Measurements from ENCODE around the gene AXIN1.
"Not testable (repeated sequence)": the region's sequence is repeated elsewhere in the genome, so short reads cannot be mapped to it uniquely, and the experiment has no call there.

AXIN1 gene

DNA sequence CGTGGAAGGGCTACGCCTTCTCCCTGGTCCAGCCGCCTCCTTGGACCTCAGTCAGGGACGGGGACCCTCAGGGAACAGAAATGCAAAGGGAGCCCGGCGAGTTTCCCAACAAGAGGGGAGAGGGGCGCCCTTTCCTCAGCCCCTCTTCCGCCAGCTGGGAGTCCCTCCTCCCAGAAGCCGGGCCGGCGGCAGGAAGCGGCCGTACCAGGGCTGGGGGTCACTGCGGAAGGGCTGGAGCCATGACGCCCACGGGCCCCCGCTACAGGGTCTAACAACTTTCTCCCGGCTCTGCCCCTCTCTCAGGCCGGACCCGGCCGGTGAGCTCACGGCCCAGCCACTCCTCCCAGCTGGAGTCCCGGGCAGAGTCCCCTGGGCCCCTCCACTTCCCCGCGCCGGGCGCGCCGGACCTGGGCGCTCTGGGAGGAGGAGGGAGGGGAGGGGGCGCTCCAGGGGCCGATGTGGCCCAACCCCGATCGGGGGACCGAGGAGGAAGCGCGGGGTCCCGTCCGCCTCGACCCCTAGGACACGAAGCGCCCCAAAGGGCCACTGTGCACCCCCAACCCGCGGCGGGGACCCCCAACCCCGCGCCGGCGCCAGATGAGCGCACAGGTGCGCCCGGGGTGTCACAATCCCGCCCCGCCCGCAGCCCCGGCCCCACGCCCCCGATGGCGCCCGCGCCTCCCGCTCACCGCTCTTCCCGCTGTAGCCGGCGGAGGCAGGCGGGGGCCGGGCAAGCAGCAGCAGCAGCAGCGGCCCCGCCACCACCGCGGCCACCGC, 28.7 kb upstream of the AXIN1 start:
- peak; percentile 27 for DNase-seq

DNA sequence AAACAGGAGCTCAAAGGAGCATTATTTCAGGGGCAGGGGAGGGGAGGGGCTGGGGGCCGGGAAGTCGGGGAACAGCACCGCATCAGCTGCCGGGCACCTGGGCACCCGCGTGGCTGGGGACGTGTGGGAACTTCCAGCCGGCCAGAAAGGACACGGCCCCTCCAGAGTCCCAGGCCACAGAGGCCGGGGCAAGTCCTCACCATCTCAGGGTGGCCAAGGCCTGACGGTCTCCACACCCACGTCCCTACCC, 28.2 kb upstream of the AXIN1 start:
- DNase-seq, result peak; percentile 15

DNA sequence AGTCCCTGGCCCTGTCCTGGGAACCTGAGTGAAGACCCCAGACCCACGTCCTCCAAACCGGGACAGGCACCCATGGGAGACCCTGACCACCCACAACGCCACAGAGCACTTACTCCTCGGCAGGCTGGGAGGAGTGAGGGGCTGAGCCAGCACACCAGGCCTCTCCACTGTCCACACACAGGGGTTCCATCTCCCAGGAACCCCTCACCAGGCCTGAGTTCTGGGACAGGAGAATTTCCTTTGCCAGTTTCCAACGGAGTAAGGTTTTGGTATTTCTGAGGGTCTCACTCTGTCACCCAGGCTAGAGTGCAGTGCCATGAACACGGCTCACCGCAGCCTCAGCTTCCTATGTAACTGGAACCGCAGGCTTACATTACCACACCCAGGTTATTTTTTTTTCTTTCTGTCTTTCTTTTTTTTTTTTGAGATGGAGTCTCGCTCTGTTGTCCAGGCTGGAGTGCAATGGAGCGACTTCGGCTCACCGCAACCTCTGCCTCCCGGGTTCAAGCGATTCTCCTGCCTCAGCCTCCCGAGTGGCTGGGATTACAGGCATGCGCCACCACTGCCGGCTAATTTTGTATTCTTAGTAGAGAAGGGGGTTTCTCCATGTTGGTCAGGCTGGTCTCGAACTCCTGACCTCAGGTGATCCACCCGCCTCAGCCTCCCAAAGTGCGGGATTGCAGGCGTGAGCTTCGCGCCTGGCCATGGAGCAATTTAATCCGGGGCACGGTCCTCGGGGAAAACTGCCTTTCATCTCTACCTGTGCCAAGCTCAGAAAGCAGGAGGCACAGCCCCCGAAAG, 27.6 kb upstream of the AXIN1 start:
- no peak for DNase-seq

DNA sequence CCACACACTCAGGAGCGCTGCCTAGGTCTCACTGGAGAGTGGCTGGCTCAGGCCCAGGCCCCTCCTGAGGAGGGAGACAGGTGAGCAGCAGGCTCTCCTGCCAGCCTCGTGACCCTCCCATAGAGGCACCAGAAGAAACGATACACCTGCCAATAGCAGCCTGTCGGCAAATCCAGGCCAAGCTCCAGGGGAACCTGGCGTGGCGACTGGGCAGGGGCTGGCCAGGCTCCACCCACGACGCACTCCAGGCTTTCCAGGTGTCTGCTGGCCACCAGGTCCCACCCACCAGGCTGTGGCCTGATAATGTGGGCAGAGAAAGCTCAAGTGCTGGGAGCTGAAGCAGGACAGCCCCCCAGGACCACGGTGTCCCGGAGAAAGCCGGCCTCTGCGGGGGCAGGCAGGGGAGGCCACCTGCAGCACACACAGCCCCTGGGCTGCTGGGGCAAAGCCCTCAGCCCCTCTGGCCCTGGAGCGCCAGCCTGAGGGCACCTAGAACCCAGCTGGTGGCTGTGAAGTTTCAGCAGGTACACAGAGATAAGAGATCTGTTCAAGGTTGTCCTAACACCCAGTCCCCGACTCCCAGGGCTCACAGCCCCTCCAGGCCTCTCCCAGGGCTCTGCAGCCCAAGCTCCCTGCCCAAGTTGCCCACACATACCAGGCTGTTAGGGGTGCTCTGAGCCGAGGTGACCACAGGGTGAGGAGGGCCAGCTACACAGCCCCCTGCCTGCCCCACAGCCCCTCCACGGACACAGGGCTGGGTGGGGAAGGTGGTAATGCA, 26.8 kb upstream of the AXIN1 start:
- DNase-seq, result no peak

DNA sequence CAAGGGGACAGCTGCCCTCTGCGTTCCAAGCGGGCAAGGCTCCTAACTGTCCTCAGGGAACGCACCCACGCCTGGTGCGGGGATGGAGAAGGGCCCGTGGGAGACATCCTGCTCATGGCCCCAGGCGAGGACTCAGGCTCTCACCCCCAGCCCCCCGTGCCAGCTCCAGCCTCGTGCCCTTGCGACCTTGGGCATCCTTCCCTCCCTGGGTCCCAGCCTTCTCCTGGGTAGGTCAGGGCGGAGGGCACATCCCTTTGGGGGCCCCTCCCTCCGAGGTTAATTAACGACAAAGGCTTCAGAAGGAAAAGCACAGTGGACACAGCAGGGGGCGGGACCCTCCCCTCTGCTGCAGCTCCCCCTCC, 26.3 kb upstream of the AXIN1 start:
- DNase-seq, result no peak

DNA sequence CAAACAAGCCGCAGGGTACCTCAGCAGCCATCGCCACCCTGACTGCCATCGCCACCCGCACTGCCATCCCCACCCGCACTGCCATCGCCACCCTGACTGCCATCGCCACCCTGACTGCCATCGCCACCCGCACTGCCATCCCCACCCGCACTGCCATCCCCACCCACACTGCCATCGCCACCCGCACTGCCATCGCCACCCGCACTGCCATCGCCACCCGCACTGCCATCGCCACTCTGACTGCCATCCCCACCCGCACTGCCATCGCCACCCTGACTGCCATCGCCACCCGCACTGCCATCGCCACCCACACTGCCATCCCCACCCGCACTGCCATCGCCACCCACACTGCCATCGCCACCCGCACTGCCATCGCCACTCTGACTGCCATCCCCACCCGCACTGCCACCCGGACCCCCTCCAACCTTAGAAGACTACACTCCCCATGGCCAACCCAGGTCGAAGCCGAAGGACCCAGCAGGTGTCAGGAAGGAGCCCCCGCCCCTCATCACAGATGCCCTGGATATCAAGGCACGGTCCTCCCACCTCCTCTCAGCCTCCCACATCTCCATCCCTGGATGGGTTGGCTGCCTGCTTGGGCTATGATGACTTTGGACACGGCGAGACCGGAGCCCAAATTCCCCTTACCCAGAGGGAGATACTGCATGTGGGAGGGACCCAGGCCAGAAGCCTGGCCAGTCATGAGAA, 25.7 kb upstream of the AXIN1 start:
- DNase-seq, result not testable (repeated sequence)

DNA sequence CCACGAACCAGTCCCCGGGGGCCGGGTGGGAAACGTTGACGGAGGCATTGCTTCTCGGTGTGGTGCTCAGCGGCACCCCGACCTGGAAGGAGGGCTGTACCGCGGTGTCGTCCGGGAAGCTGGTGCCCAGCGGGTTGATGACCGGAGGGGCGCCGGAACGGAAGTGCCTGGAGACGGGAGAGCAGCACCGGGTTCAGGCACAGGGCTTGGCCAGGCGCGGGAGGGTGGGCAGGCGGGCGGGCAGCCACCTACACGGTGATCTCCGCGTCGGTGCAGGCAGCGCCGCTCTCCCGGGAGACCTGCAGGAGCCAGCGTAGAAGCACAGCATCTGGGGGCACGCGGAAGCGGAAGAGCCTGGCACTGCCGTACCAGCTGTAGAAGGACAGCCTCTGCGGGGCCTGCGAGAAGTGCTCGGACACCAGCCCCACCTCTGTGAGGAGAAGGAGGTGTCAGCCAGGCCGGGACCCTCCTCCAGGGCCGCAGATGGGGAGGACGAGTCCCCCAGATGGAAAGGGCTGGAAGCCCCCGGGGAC, 25.0 kb upstream of the AXIN1 start:
- DNase-seq, result no peak

DNA sequence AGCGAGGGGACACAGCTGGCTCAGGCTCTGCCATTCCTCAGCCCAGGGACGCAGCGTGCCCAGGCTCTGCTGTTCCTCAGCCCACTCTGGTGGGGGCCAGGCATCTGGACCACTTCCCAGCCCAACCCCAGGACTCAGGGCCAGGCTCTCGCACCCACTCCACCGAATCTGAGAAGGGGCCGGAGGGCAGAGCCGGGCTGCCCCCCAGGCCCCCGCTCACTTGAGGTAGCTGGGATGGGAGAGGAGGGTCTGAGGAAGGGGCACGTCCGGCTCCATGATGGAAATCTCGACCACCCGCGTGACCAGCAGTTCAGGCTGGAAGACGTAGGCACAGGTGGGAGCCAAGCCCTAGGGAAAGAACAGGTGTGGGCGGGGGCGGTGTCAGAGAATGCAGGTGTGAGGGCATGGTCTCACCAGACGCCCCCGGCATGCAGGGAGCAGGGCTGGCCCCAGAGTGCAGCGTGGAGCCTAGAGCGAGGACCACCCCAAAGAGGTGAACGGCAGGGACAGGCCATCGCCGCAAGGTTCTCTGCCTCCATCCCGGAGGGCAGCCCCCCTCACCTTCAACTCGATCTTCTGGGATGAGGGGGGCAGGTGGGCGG, 24.4 kb upstream of the AXIN1 start:
- DNase-seq, result no peak

DNA sequence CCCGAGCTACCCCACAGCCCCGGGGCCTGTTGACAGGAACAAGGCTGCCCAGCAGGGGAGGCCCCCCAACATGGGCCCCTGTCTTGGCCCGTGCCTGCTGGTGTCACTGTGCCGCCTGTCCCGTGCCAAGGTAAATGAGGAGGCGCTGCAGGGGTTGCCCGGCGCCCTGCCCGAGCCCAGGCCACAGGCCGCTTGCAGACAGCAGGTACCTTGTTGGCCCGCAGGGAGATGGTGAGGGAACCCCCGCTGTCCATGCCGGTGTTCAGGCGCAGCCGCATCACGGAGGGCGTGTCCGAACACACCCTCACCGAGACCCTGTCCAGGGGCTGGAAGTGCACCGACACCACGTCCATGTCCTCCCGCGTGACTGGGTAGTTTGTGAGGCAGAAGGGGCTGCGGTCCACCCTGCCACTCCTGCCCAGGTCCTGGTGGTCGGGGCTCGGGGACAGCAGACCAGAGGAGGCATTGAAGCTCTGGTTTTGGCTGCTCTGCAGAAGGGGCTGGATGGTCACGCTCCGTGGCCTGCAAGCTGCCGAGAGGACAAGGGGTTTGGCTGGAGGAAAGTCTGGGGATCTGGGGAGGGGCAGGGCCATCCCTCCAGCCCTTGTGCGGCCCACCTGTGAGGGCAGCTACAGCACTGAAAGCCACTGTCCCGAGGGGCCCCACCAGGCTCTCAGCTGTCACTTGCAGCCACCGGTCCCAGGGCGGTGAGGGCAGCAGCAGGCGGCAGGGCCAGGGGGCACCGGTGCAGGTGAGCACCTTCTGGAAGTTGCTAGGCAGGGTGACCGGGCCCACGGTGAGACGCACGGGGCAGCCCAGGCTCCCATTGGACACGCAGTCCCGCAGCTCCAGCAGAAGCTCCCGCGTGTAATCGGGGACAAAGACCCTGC, 23.6 kb upstream of the AXIN1 start:
- DNase-seq, result no peak

DNA sequence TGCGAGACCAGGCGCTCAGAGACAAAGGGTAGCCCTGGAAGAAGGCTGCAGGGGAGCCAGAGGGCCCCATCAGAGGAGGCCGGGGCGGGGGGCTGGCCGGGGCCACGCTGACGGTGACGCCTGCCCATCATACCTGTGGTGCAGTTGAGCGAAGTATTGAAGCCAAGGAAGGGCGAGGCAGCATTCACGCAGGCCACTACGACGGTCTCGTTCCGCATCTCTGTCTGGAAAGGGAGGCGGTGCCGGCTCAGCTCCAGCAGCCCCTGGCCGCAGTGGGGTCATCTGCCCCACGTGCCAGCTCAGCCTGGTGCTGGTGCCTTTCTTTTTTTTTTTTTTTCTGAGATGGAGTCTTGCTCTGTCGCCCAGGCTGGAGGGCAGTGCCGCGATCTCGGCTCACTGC, 22.7 kb upstream of the AXIN1 start:
- DNase-seq, result no peak

DNA sequence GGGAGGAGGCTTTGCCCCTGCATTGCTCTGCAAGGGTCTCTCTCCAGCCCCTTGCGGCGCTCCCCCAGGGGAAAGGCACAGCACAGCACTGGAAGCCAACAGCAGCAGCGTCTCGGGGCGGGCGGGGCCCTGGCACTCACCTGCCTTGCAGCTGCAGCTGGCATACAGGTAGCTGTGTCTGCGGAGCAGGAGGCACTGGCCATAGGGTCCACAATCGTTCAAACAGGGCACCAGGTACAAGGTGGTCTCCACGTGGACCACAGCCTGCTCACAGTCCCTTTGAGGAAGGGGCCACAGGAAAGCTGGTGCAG, 22.0 kb upstream of the AXIN1 start:
- no peak for DNase-seq

DNA sequence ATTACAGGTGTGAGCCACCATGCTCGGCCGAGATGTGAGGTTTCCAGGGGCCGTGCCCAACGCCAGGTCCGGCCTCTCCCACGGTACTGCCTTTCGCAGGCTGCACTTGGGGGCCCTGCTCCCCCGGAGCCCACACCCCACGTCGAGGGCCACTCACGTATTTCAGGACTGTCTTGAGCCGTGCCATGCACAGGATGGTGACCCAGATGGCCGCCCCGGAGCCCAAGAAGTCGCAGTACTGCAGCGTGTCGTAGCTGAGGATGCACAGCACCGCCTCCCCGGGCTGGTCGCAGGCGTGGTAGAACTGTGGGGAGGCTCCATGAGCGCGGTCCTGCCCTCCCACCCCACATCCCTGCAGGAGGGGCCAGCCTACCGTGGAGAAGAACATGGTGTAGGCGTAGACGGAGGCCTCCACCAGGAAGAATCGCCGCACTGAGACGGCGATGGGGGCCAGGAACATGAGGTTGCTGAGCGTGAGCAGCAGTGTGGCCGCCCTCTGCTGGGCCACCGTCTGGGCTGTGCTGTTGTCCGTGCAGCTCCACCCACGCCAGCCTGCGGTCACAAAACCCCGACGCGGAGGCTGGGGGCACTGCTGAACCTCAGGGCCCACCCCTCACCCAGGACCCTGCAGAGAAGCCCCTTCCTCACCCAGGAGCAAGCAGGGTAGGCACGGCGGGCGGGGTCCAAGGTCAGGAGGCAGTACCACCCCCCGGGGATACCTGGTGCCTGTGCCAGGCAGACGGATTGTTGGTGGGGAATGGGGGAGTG, 21.5 kb upstream of the AXIN1 start:
- no peak for DNase-seq

DNA sequence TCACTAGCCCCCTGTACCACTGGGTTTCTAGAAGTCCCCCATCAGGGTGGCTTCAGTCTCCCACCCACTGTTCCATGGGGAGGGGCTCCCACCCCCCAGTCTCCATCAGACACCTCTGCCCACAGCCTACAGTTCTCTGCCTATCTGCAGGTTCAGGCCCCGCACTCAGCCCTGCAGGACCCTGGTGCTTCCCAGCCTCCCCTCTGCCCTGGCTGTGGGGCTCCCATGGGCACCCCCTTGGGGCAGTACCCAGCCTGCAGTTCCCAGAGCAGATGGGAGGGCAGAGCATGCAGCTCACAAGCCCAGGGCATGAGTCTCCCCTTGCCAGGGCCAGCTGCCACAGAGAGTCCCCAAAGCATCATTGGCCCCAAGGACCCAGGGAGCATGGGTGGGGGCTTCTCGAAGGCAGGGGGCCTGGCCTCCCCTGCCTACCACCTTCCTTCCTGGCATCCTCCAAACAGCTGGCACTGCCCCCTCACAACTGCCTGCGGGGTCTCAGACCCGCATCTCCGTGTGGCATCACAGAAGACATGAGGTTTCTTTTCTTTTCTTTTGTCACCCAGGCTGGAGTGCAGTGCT, 20.6 kb upstream of the AXIN1 start:
- no peak for DNase-seq

DNA sequence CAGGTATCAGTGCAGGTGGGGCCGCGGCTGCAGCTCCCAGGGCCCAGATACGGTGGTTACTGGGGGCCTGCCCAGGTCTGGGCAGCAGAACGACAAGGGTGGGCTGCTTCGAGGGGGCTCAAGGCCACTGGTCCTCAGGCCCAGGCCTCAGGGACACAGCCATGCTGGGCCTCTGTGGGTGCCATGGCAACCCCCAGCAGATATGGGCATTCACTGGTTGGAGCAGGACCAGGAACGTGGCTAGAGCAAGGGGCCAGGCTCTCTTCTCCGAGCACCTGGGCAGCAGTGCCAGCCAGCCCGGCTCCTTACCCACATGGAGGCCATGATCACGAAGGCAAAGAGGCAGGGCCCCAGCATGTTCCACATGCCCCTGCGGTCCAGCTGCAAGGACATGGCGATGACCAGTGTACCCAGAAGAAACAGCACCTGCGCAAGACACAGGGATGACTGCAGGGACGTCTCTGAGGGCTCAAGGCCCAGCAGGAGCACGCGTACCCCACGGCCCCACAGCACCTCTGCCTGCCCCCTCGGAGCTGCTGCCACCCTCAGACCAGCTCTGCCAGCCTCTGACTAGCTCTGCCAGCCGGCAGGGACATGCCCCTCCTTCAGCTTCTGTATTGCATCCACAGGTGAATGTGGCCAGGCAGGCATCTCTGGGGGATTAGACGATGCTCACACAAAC, 19.9 kb upstream of the AXIN1 start:
- no peak for DNase-seq

DNA sequence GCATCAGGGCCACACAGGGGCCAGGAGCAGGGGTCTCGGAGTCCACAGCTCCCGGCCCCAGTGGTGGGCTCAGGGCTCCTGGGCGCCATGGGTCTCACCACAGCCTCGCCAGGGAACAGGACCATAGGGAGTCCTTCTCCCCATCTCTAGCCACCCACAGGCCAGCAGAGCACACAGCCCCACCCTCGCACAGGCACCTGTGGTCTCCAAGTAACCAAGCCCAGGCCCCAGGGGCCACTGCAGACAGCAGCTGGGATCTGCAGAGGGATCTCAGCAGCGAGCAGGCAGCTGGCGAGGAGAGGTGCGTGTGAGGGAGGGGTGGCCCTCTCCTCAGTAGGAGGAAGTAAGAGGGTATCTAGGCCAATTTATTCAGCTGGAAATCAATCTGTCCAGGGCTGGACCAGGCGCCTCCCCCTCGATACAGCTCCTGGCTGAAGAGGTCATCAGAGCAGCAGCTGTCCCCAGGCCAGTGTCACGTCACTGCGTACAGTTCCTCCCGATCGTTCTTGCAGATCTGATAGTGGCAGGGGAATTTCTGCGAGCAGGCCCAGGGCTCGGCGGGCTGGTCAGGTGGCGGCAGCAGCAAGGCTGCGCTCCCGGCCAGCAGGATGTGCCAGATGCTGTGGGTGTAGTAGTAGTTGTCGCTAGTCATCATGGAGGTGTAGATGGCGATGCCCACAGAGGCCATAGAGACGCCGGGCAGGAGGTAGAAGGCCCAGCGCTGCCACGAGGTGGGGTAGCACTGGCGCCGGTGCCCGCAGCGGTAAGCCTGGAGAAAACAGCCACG, 19.2 kb upstream of the AXIN1 start:
- no peak for DNase-seq

DNA sequence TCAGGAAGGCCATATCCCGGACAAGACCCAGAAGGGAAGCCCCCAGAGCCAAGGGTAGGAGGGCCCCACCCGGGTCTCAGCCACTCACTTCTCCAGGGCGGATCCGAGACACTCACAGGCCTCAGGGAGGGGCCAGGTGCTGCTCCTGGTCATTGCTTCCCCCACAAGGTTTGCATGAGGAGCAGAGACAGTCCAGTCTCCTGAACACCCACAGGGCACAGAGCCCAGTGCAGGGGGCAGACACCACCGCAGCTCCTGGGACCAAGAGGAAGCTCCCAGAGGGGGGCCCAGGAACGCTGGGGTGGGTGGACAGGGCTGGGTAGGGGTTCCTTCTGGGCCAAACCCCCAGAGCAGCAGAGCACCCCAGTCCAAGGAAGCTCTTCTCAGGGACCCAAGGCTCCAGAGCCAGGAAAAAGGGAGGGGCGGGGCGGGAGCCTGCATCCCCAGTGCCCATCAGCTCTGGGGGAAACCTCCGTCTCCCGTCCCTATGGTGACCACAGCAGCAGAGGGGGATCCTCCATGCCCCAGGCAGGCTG, 18.5 kb upstream of the AXIN1 start:
- no peak for DNase-seq

DNA sequence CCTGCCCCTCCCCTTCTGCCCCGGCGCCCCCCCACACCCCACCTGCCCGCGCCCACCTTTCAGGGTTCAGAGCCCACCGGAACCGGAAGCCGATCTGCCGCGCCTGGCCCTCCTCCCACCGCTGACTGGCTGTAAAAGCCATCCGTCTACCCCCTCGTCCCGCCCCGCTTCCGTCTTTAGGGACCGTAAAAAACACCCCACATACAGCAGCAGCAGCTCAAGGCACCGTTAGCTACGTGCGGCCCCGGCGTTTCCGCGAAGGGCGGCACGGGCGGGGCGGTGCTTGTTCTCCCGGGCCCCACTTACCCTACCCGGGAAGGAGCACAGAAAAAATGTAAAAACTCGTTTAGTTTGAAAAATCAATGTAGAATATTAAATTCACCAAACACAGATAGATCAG, 17.9 kb upstream of the AXIN1 start, which contains the start of gene MRPL28:
MRPL28 (minus strand) TSS at position 96 of the 400 bp plus-strand sequence. CDS start 320 bp downstream, outside the sequence.
- DNase-seq, result peak; percentile 97

DNA sequence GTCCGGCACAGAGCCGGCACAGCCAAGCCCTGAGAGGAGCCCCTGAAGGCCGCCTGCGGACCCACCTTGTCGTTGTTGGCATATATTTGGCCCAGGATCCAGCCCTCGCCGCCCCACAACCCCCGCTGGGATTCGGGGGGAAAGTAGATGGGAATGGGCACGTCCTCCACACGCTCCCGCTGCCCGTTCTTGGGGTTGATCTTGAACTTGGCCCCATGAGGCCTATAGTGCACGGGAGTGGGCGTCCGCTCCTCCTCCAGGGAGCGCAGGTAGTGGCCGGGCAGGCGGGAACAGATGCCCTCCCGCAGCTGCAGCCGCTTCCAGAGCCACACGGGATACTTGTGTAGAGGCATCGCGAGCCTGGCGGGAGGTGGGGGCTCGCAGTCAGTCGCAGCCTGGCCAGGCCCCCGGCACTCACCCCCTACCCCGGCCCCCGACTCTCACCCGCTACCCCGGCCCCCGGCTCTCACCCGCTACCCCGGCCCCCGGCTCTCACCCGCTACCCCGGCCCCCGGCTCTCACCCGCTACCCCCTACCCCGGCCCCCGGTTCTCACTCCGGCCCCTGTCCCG, 17.4 kb upstream of the AXIN1 start:
- no peak for DNase-seq
